HG03060 (cell line): Measurements from ENCODE around the gene CTSC.
"Not testable (repeated sequence)": the region's sequence is repeated elsewhere in the genome, so short reads cannot be mapped to it uniquely, and the experiment has no call there.

Experiments
- ATAC-seq: cut with Tn5 transposase; IDR thresholded peaks from one replicate; pipeline ENCODE4 v1.9.1; 2021; ENCODE audit warnings: low read depth, moderate number of reproducible peaks; ENCODE audit not compliant: unreplicated experiment

Gene CTSC

DNA sequence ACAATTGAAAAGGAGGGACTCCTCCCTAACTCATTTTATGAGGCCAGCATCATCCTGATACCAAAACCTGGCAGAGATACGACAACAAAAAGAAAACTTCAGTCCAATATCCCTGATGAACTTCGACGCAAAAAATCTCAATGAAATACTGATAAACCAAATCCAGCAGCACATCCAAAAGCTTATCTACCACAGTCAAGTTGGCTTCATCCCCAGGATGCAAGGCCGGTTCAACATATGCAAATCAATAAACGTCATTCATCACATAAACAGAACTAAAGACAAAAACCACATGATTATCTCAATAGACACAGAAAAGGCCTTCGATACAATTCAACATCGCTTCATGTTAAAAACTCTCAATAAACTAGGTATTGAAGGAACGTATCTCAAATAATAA is 14.7 kb downstream of the CTSC start:
- ATAC-seq: not testable (repeated sequence)

DNA sequence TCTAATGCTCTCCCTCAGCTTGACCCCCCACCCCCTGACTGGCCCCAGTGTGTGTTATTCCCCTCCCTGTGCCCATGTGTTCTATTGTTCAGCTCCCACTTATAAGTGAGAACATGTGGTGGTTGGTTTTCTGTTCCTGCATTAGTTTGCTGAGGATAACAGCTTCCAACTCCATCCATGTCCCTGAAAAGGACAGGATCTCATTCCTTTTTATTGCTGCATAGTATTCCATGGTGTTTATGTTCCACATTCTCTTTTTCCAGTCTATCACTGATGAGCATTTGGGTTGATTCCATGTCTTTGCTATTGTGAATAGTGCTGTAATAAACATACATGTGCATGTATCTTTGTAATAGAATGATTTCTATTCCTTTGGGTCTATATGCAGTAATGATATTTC is 16.1 kb downstream of the CTSC start:
- ATAC-seq: not testable (repeated sequence)

- ATAC-seq: no peak
These were observed 17.4 kb downstream of the CTSC start for GRCh38 chr11:88320149-88320559.

GRCh38 chr11:88318017-88318416 is 19.5 kb downstream of the CTSC start:
- no peak for ATAC-seq

DNA sequence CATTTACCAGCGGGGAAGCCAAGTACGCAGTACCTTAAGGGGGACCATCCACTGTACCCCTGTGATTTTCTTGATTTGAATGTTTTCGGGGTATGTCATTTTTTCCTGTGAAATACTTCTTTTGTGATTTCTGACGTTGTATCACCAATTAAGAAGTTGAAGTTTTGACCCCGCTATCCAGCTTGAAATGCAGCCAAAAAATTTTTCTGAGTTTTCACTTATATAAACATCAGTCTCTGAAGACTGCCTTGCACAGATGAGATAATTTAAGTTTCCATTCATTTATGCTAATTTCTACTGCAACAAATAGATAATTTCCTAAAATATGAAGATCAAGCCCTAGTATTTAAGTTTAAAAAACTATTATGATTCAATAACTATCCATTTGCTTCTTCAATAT is 20.0 kb downstream of the CTSC start:
- no peak for ATAC-seq

- ATAC-seq: no peak
These were observed 21.5 kb downstream of the CTSC start for GRCh38 chr11:88315981-88316441.

DNA sequence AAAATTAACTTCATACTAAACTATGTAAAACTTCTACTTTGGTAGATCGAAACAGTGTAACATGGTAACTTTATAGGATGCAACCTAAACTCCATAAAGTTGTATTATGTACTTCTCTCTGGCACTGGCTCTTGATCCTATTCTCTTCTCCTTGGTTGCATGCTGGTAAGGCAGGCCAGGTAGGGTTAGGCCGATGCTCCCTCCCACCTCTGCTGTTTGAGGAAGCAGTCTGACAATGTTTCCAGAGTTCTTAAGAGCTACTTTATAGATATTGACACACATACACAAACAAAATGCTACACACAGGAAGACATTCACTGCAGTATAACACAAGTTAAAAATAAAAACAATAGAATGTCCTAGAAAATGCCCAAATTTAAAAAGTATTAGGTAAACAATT is 22.5 kb downstream of the CTSC start:
- ATAC-seq: no peak

GRCh38 chr11:88313441-88313840 is 24.1 kb downstream of the CTSC start:
- no peak for ATAC-seq

DNA sequence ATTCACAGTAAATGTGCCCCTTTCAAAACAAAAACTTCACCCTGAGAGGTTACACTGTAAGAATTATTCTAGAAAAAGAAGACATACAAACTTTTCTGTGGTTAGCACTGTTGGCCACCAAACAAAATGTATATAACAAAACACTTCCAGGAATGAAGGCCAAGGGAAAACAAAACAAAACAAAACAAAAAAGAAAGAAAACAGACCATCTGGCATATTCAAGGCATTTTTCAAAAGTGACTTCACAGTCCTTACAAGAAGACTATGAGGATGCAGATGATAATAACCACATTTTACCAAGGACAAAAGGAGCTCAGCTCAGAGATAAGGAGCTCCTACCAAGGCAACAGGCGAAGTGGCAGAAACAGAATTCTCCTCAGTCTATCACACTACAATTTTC is 24.9 kb downstream of the CTSC start:
- ATAC-seq: no peak

GRCh38 chr11:88310246-88310645 is 27.3 kb downstream of the CTSC start:
- ATAC-seq: no peak

DNA sequence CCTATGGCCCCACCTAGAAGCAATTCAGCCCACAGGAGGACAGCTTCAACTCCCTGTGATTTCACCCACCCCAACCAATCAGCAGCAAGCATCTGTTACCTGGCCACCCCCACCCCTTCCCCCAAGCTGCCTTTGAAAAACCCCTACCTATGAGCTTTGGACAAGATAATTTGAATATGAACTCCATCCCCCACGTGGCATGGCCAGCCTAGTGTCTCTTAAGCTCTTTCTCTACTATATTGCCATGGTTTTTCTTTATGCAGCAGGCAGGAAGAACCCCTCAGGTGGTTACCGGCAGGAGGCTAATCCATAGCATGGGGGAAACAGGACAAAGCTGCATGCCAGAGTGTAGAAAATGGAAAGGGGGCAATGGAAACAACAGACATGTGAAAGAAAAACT is 29.0 kb downstream of the CTSC start:
- ATAC-seq: no peak

- no peak for ATAC-seq
These were observed 29.6 kb downstream of the CTSC start for GRCh38 chr11:88307749-88308425.

DNA sequence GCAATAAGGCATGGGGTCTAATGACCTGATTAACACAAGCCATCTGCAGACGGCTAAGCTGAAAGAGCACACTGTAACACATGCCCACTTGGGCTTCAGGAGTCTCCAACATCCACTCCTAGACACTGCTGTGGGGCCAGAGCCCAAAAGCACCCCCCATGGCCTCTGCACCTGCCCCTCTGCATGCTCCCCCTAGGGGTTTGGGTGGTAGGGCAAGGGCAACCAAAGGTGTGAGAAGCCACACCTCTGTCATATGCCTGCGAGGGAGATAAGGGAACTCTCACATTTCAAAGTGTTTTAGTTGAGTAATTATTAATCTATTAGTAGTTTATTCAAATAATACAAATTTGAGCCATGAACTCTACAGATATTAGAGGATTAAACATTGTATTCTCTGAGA is 30.8 kb downstream of the CTSC start:
- ATAC-seq: no peak

GRCh38 chr11:88305430-88305829 is 32.1 kb downstream of the CTSC start:
- ATAC-seq: no peak

- no peak for ATAC-seq
These were observed 33.2 kb downstream of the CTSC start for GRCh38 chr11:88304352-88304751.

DNA sequence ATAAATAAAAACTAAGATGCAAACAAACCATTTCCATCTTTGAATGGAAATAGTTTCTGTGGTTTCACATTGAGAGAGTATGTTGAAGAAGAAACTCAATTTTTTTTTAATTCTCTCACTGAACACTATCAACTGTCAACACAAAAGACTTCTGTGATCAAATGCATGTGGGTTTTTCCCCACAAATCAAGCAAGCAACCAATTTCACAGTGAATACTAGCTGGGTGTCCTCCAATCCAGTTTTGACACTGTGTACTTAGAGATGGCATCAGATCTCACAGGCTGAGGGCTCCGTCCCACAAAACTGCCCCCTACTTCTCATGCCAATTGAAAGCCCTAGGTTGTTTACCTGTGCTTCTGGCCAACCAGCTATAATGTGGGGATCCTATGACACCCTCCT is 34.5 kb downstream of the CTSC start:
- no peak for ATAC-seq

- ATAC-seq: peak; percentile 34
These were observed 35.9 kb downstream of the CTSC start for GRCh38 chr11:88301488-88302140.

DNA sequence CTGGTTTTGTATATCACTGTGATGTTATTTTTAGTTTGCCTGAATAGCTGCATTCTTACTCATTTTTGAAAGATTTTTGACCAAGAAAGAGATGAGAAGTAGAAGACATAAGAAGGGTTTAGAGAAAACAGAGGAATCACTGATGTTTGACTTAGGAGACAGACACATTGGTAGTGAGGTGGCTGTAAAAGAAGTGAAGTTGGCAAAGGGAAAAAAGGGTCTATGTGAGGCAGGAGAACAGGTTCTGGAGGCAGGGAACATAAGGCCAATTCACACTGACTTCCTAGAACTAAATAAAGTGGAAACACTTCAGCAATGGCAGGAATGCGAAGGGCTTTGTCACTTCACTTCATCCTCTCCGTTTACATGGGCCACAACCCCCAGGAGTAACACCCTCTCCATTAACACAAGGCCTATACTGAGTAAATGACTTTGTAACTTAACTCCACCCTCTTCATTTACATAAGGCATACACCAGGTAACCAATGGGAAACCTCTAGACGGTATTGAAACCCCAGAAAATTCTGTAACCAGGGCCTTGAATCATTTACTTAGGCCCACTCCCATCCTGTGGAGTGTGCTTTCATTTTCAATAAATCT is 36.5 kb downstream of the CTSC start:
- ATAC-seq: peak; percentile 66

DNA sequence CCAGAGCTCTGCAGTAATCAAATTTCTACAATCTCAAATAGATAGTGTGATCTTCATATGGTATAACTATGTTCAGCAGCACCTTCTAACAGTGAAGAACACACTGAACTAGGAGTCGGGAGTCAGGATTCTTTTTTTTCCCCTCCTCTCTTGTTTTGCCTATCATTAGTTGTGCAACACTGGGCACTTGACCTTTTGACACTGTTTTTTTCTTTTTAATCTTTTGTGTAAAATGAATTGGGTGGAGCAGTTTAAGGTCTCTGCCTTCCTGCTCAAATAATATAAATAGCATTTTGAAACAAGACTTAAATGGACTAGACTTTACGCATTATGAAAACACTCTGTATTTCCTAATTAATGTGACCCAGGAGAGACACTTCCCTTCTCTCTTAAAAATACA is 39.7 kb downstream of the CTSC start:
- ATAC-seq: no peak

DNA sequence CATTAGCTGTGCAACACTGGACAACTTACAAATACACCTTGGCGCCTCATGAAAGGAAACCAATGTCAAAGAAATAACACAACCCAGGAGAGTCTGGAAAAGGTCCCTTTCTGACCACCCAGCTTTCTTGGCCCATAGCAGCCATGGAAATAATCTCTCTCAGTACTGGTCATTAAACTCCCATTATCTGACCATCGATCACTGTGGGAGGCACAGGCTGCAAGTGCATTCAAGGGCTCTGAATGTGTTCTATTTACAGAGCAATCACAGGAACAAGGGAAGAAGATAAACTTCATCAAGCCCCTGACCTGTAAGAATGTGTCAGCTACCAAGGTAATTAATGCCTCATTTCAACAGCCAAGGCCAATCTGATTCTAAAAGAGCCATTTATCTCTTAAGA is 40.1 kb downstream of the CTSC start:
- no peak for ATAC-seq

- ATAC-seq: no peak
These were observed 42.5 kb downstream of the CTSC start for GRCh38 chr11:88295028-88295427.

- ATAC-seq: no peak
These were observed 43.6 kb downstream of the CTSC start for GRCh38 chr11:88293931-88294330.
